Measurements from ENCODE around the gene RAB43.
A peak's percentile ranks its signal among the peaks of the same experiment; 100 is the strongest.
"Not testable (repeated sequence)": the region's sequence is repeated elsewhere in the genome, so short reads cannot be mapped to it uniquely, and the experiment has no call there.

Gene RAB43

GRCh38 chr3:129121792-129122411 lies at the start of gene RAB43:
RAB43 (minus strand) TSS chr3:129121804; CDS start chr3:129121489, 315 bp downstream.
- no peak for DNase-seq

- no peak for DNase-seq
These were observed 45.2 kb upstream of the RAB43 start for GRCh38 chr3:129166579-129167332.

GRCh38 chr3:129165594-129165993 lies 44.0 kb upstream of the RAB43 start:
- not testable (repeated sequence) for DNase-seq

GRCh38 chr3:129164500-129164899 lies 42.9 kb upstream of the RAB43 start:
- DNase-seq, result no peak

- DNase-seq, result no peak
These were observed 41.4 kb upstream of the RAB43 start for GRCh38 chr3:129162729-129163579.

GRCh38 chr3:129161860-129162271 lies 40.3 kb upstream of the RAB43 start:
- DNase-seq, result no peak

GRCh38 chr3:129160891-129161859 lies 39.6 kb upstream of the RAB43 start, which contains the start of gene ISY1:
ISY1 (minus strand) TSS chr3:129161063; CDS start chr3:129160975, 88 bp downstream.
- DNase-seq, result peak; percentile 61

- no peak for DNase-seq
These were observed 23.2 kb upstream of the RAB43 start for GRCh38 chr3:129144786-129145185.

GRCh38 chr3:129141011-129141410 lies 19.4 kb upstream of the RAB43 start:
- DNase-seq, result not testable (repeated sequence)

- DNase-seq, result no peak
These were observed 18.3 kb upstream of the RAB43 start for GRCh38 chr3:129139911-129140310.

- DNase-seq, result not testable (repeated sequence)
These were observed 14.7 kb upstream of the RAB43 start for GRCh38 chr3:129136275-129136674.

- DNase-seq, result no peak
These were observed 10.7 kb upstream of the RAB43 start for GRCh38 chr3:129132097-129132866.

GRCh38 chr3:129131465-129132088 lies 10.0 kb upstream of the RAB43 start:
- DNase-seq, result no peak

GRCh38 chr3:129130291-129130813 lies 8.7 kb upstream of the RAB43 start:
- no peak for DNase-seq

GRCh38 chr3:129128357-129129155 lies 7.0 kb upstream of the RAB43 start:
- DNase-seq, result no peak

- DNase-seq, result no peak
These were observed 5.2 kb upstream of the RAB43 start for GRCh38 chr3:129126726-129127280.

GRCh38 chr3:129123314-129124060 lies 1.9 kb upstream of the RAB43 start:
- no peak for DNase-seq

- DNase-seq, result no peak
These were observed 908 bp upstream of the RAB43 start for GRCh38 chr3:129122412-129123011.
